Loucy (cell line): Measurements from ENCODE around the gene NHP2.

Experiments used
- EZH2phosphoT487 ChIP-seq: fragments of 200-600 bp; IDR thresholded peaks from 2 replicates; pipeline ENCODE4 v1.6.1; 2018; ENCODE audit warnings: antibody characterized with exemption, mild to moderate bottlenecking, moderate library complexity, borderline replicate concordance
- TF ChIP-seq, protein P1 (sequence below): fragments of 200-600 bp; sonication (generic); conservative IDR thresholded peaks from 2 replicates; pipeline ENCODE4 v1.5.1; 2014; ENCODE audit warnings: mild to moderate bottlenecking, antibody characterized with exemption, low read length

DNA sequence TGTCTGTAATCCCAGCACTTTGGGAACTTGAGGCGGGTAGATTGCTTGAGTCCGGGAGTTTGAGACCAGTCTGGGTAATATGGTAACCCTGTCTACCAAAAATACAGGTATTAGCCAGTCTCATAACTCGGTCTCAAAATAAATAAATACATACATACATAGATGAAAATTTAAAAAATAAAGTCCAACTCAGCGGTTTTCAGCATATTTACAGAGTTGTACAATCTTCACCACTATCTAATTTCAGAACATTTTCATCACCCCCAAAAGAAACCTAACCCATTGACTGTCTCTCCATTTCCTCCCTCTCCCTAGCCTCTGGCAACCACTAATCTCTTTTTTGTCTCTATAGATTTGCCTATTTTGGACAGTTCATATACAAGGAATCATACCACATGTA, 12.1 kb downstream of the NHP2 start:
- TF ChIP-seq, protein P1, sequence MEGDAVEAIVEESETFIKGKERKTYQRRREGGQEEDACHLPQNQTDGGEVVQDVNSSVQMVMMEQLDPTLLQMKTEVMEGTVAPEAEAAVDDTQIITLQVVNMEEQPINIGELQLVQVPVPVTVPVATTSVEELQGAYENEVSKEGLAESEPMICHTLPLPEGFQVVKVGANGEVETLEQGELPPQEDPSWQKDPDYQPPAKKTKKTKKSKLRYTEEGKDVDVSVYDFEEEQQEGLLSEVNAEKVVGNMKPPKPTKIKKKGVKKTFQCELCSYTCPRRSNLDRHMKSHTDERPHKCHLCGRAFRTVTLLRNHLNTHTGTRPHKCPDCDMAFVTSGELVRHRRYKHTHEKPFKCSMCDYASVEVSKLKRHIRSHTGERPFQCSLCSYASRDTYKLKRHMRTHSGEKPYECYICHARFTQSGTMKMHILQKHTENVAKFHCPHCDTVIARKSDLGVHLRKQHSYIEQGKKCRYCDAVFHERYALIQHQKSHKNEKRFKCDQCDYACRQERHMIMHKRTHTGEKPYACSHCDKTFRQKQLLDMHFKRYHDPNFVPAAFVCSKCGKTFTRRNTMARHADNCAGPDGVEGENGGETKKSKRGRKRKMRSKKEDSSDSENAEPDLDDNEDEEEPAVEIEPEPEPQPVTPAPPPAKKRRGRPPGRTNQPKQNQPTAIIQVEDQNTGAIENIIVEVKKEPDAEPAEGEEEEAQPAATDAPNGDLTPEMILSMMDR, result no peak
- TF ChIP-seq EZH2phosphoT487, result no peak
